SK-N-SH (cell line): ENCODE results near the gene PRRT1B. TPM values are rescaled to one million over a fixed set of nuclear protein-coding genes. Genes with fewer than 3 reads are reported as not detected.

Experiments used
- CTCF ChIA-PET: fragments of 300-600, 350-600 bp; formaldehyde crosslinking; extraction: SDS; loops from one replicate; lab custom pipeline; 2021; lab: Yijun Ruan, JAX
- POLR2A ChIA-PET: fragments of 350-600 bp; sonication (Branson Sonifier 250); formaldehyde crosslinking; extraction: SDS; loops from one replicate; lab custom pipeline; 2020; ENCODE audit warnings: antibody characterized with exemption, inconsistent platforms; lab: Yijun Ruan, JAX
- DNase-seq: peaks from one replicate; pipeline ENCODE4 v3.0.0; 2012
- H2AFZ ChIP-seq: fragments of 200-600 bp; sonication (generic); 2 replicates; pipeline ENCODE4 v1.8.1; 2016; ENCODE audit warnings: antibody characterized with exemption, mild to moderate bottlenecking, low read depth
- H3F3A ChIP-seq: fragments of 200-600 bp; sonication (generic); replicated peaks from 2 replicates; pipeline ENCODE3; 2016; ENCODE audit warnings: antibody characterized with exemption, mild to moderate bottlenecking; ENCODE audit not compliant: insufficient read depth
- H3K27ac ChIP-seq, 2 experiments: fragments of 200-500 bp in 1 of 2; fragments of 200-600 bp in 1 of 2; sonication (Bioruptor generic) in 1 of 2; sonication (generic), shearing (Covaris generic) in 1 of 2; 2 replicates each; pipeline versions ENCODE4 v1.5.1 to v1.6.1; 2014 to 2016; ENCODE audit warnings: low read depth in 2 of 2, inconsistent platforms in 1 of 2, low read length in 1 of 2, mild to moderate bottlenecking in 1 of 2, mixed read lengths in 1 of 2
- H3K27me3 ChIP-seq: fragments of 200-600 bp; sonication (generic), shearing (Covaris generic); 2 replicates; pipeline ENCODE4 v1.6.1; 2016; ENCODE audit warnings: mixed run types; ENCODE audit not compliant: insufficient read depth
- H3K36me3 ChIP-seq, 2 experiments: fragments of 200-500 bp in 1 of 2; fragments of 200-600 bp in 1 of 2; sonication (Bioruptor generic) in 1 of 2; sonication (generic) in 1 of 2; replicated peaks in 1 of 2; 2 replicates each; pipeline versions ENCODE3 to v1.5.1; 2014 to 2016; ENCODE audit warnings: low read length in 1 of 2, mild to moderate bottlenecking in 1 of 2; ENCODE audit not compliant: insufficient read depth in 2 of 2, control insufficient read depth in 1 of 2
- H3K4me1 ChIP-seq, 2 experiments: fragments of 200-500 bp in 1 of 2; fragments of 200-600 bp in 1 of 2; sonication (Bioruptor generic) in 1 of 2; sonication (generic), shearing (Covaris generic) in 1 of 2; 2 replicates each; pipeline versions ENCODE4 v1.5.1 to v1.6.1; 2014 to 2016; ENCODE audit warnings: low read depth in 1 of 2, low read length in 1 of 2, mixed run types in 1 of 2; ENCODE audit not compliant: insufficient read depth in 2 of 2, control insufficient read depth in 1 of 2
- H3K4me2 ChIP-seq: fragments of 200-600 bp; sonication (generic), shearing (Covaris generic); 2 replicates; pipeline ENCODE4 v1.6.1; 2017; ENCODE audit warnings: mixed run types
- H3K4me3 ChIP-seq, 2 experiments: fragments of 200-500 bp in 1 of 2; fragments of 200-600 bp in 1 of 2; sonication (Bioruptor generic) in 1 of 2; sonication (generic), shearing (Covaris generic) in 1 of 2; 2 replicates each; pipeline versions ENCODE4 v1.5.1 to v1.8.1; 2014 to 2016; ENCODE audit warnings: low read depth in 2 of 2, inconsistent platforms in 1 of 2, low read length in 1 of 2, mild to moderate bottlenecking in 1 of 2, mixed read lengths in 1 of 2, moderate library complexity in 1 of 2
- H3K79me2 ChIP-seq: fragments of 200-600 bp; sonication (generic); 2 replicates; pipeline ENCODE4 v1.8.1; 2017; ENCODE audit warnings: mild to moderate bottlenecking; ENCODE audit not compliant: insufficient read depth
- H3K9ac ChIP-seq: fragments of 200-600 bp; sonication (generic); 2 replicates; pipeline ENCODE4 v1.6.1; 2017; ENCODE audit warnings: mixed run types
- H3K9me2 ChIP-seq: fragments of 200-600 bp; sonication (generic); 2 replicates; pipeline ENCODE4 v1.6.1; 2017; ENCODE audit warnings: mixed run types
- H3K9me3 ChIP-seq: fragments of 200-600 bp; sonication (generic); 2 replicates; pipeline ENCODE4 v1.6.1; 2017; ENCODE audit warnings: mixed run types, mild to moderate bottlenecking, moderate library complexity
- H4K20me1 ChIP-seq: fragments of 200-600 bp; sonication (generic); 2 replicates; pipeline ENCODE4 v1.6.1; 2017; ENCODE audit warnings: mild to moderate bottlenecking, mixed run types; ENCODE audit not compliant: insufficient read depth
- CHD2 ChIP-seq: fragments of 150-350 bp; IDR thresholded peaks from 2 replicates; pipeline ENCODE4 v1.6.1; 2018; ENCODE audit warnings: low read length; ENCODE audit not compliant: partially characterized antibody
- ELF1 ChIP-seq: IDR thresholded peaks from 2 replicates; pipeline ENCODE4 v1.4.0; 2012
- EZH2phosphoT487 ChIP-seq: fragments of 200-600 bp; sonication (generic); IDR thresholded peaks from 2 replicates; pipeline ENCODE4 v1.6.1; 2017; ENCODE audit warnings: low read depth, mixed run types, mild to moderate bottlenecking, antibody characterized with exemption, moderate library complexity, borderline replicate concordance
- GABPA ChIP-seq: IDR thresholded peaks from 2 replicates; pipeline ENCODE4 v1.4.0; 2012; ENCODE audit warnings: low read depth, mild to moderate bottlenecking
- MXI1 ChIP-seq: IDR thresholded peaks from 2 replicates; pipeline ENCODE4 v1.6.1; 2012; ENCODE audit warnings: mild to moderate bottlenecking, low read depth, low read length, improper control_type of control experiment
- NFIC ChIP-seq: IDR thresholded peaks from 2 replicates; pipeline ENCODE4 v1.4.0; 2012; ENCODE audit warnings: borderline replicate concordance
- RAD21 ChIP-seq: IDR thresholded peaks from 2 replicates; pipeline ENCODE4 v1.6.1; 2012; ENCODE audit warnings: mild to moderate bottlenecking, low read length
- RCOR1 ChIP-seq: fragments of 150-350 bp; IDR thresholded peaks from 2 replicates; pipeline ENCODE4 v1.6.1; 2017; ENCODE audit warnings: antibody characterized with exemption, low read length
- RFX5 ChIP-seq: IDR thresholded peaks from 2 replicates; pipeline ENCODE4 v1.6.1; 2012; ENCODE audit warnings: mild to moderate bottlenecking, improper control_type of control experiment, low read length
- RXRA ChIP-seq: IDR thresholded peaks from 2 replicates; pipeline ENCODE4 v1.4.0; 2012; ENCODE audit warnings: low read depth, mild to moderate bottlenecking, borderline replicate concordance
- SMC3 ChIP-seq: IDR thresholded peaks from 2 replicates; pipeline ENCODE4 v1.6.1; 2012; ENCODE audit warnings: low read depth, low read length, improper control_type of control experiment
- TAF1 ChIP-seq: IDR thresholded peaks from 2 replicates; pipeline ENCODE4 v1.6.1; 2012; ENCODE audit warnings: low read depth, mild to moderate bottlenecking, low read length, moderate library complexity, borderline replicate concordance
- WGBS: methylation state at CpG from one replicate; pipeline ENCODE4 v1.1.6; 2017; ENCODE audit warnings: low lambda C conversion rate; 5-methylcytosine and 5-hydroxymethylcytosine counted together
- polyA plus RNA-seq, 3 experiments: library from polyadenylated mRNA; depleted of rRNA; stranded (reverse); fragments of >200 nt; gene quantifications; 2 replicates each; pipeline ENCODE4 v1.2.3, GENCODE V29; 2012
- TF ChIP-seq, protein P1 (sequence below): IDR thresholded peaks from 2 replicates; pipeline ENCODE4; 2012
- TF ChIP-seq, protein P2 (sequence below): IDR thresholded peaks from 2 replicates; pipeline ENCODE4 v1.4.0; 2012; ENCODE audit warnings: low read depth
- TF ChIP-seq, protein P3 (sequence below): fragments of 150-350 bp; IDR thresholded peaks from 2 replicates; pipeline ENCODE4 v1.6.1; 2017; ENCODE audit warnings: antibody characterized with exemption, low read length, low read depth, borderline replicate concordance
- TF ChIP-seq, protein P4 (sequence below): IDR thresholded peaks from 2 replicates; pipeline ENCODE4 v1.4.0; 2012; ENCODE audit warnings: low read depth, borderline replicate concordance
- TF ChIP-seq, protein P5 (sequence below): IDR thresholded peaks from 2 replicates; pipeline ENCODE4 v1.4.0; 2012; ENCODE audit warnings: low read depth, borderline replicate concordance
- TF ChIP-seq, protein P6 (sequence below): fragments of 200-600 bp; sonication (generic); IDR thresholded peaks from 2 replicates; pipeline ENCODE4 v1.6.1; 2017; ENCODE audit warnings: antibody characterized with exemption, mild to moderate bottlenecking, moderate library complexity

The PRRT1B gene
- polyA plus RNA-seq, 1 of the 3 experiments (the other 2 are of a cell fraction), result not detected

DNA sequence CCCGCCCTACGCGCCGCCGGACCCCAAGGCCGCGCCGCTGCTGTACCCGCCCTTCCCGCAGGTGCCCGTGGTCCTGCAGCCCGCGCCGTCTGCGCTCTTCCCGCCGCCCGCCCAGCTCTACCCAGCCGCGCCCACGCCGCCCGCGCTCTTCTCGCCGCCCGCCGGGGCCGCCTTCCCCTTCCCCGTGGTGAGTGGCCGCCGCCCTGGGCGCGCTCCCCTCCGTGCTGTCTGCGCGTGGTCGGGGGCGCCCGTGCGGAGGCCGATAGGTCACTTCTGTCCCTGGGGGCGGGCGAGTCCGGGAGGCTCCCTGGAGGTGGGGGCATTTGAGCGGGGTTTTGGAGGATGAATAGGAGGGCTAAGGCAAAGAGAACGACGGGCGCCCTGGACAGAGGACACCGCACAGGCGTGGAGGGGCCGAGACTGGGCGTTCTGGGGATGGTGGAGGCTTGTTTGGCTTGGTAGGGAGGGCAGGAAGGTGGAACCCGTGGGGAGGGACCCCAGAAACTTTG lies 9.6 kb downstream of the PRRT1B start:
- Histone ChIP-seq H3K9me3 (no peaks in the 10 kb centered on the region), H3K4me2 (no peak overlapping the region), H4K20me1 (no peaks in the 10 kb centered on the region), H3K79me2 (no peaks in the 10 kb centered on the region), H3K9ac (no peak overlapping the region), H2AFZ (no peak overlapping the region), H3K27me3 (peaks cover 4% of the 10 kb centered on the region; the same call in 1 of the 2 replicates), H3K9me2 (no peaks in the 10 kb centered on the region), H3F3A (no peaks in the 10 kb centered on the region), H3K4me1 (no peaks in the 10 kb centered on the region), H3K27ac (no peak overlapping the region), H3K36me3 (no peaks in the 10 kb centered on the region), H3K4me3 (no peak overlapping the region)
- TF ChIP-seq, protein P1, sequence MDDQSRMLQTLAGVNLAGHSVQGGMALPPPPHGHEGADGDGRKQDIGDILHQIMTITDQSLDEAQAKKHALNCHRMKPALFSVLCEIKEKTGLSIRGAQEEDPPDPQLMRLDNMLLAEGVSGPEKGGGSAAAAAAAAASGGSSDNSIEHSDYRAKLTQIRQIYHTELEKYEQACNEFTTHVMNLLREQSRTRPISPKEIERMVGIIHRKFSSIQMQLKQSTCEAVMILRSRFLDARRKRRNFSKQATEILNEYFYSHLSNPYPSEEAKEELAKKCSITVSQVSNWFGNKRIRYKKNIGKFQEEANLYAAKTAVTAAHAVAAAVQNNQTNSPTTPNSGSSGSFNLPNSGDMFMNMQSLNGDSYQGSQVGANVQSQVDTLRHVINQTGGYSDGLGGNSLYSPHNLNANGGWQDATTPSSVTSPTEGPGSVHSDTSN, result no peak
- TF ChIP-seq NFIC (no peak), GABPA (no peak), RXRA (no peak), TAF1 (no peak), RCOR1 (no peak), RAD21 (no peak), MXI1 (no peak), RFX5 (no peak), EZH2phosphoT487 (no peak), ELF1 (no peak), SMC3 (no peak), CHD2 (no peak)
- TF ChIP-seq, protein P2, sequence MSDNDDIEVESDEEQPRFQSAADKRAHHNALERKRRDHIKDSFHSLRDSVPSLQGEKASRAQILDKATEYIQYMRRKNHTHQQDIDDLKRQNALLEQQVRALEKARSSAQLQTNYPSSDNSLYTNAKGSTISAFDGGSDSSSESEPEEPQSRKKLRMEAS, result no peak
- TF ChIP-seq, protein P3, sequence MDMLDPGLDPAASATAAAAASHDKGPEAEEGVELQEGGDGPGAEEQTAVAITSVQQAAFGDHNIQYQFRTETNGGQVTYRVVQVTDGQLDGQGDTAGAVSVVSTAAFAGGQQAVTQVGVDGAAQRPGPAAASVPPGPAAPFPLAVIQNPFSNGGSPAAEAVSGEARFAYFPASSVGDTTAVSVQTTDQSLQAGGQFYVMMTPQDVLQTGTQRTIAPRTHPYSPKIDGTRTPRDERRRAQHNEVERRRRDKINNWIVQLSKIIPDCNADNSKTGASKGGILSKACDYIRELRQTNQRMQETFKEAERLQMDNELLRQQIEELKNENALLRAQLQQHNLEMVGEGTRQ, result no peak
- TF ChIP-seq, protein P4, sequence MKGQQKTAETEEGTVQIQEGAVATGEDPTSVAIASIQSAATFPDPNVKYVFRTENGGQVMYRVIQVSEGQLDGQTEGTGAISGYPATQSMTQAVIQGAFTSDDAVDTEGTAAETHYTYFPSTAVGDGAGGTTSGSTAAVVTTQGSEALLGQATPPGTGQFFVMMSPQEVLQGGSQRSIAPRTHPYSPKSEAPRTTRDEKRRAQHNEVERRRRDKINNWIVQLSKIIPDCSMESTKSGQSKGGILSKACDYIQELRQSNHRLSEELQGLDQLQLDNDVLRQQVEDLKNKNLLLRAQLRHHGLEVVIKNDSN, result no peak
- TF ChIP-seq, protein P5, sequence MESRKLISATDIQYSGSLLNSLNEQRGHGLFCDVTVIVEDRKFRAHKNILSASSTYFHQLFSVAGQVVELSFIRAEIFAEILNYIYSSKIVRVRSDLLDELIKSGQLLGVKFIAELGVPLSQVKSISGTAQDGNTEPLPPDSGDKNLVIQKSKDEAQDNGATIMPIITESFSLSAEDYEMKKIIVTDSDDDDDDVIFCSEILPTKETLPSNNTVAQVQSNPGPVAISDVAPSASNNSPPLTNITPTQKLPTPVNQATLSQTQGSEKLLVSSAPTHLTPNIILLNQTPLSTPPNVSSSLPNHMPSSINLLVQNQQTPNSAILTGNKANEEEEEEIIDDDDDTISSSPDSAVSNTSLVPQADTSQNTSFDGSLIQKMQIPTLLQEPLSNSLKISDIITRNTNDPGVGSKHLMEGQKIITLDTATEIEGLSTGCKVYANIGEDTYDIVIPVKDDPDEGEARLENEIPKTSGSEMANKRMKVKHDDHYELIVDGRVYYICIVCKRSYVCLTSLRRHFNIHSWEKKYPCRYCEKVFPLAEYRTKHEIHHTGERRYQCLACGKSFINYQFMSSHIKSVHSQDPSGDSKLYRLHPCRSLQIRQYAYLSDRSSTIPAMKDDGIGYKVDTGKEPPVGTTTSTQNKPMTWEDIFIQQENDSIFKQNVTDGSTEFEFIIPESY, result no peak
- TF ChIP-seq, protein P6, sequence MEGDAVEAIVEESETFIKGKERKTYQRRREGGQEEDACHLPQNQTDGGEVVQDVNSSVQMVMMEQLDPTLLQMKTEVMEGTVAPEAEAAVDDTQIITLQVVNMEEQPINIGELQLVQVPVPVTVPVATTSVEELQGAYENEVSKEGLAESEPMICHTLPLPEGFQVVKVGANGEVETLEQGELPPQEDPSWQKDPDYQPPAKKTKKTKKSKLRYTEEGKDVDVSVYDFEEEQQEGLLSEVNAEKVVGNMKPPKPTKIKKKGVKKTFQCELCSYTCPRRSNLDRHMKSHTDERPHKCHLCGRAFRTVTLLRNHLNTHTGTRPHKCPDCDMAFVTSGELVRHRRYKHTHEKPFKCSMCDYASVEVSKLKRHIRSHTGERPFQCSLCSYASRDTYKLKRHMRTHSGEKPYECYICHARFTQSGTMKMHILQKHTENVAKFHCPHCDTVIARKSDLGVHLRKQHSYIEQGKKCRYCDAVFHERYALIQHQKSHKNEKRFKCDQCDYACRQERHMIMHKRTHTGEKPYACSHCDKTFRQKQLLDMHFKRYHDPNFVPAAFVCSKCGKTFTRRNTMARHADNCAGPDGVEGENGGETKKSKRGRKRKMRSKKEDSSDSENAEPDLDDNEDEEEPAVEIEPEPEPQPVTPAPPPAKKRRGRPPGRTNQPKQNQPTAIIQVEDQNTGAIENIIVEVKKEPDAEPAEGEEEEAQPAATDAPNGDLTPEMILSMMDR, result no peak
- no peak for DNase-seq
- ChIA-PET CTCF (interaction anchor here (1.2 to 1.8 kb wide), 2 partner anchors 8 to 185 kb away, joined by 4 read pairs; no protein-coding TSS in a partner anchor), POLR2A (no interaction called here)
- 55% methylated on average over 29 of the region's 54 CpGs for WGBS
